Measurements from ENCODE around the gene RSRC1.
A peak's percentile ranks its signal among the peaks of the same experiment; 100 is the strongest.
"Not testable (repeated sequence)": the region's sequence is repeated elsewhere in the genome, so short reads cannot be mapped to it uniquely, and the experiment has no call there.

RSRC1 gene

DNA sequence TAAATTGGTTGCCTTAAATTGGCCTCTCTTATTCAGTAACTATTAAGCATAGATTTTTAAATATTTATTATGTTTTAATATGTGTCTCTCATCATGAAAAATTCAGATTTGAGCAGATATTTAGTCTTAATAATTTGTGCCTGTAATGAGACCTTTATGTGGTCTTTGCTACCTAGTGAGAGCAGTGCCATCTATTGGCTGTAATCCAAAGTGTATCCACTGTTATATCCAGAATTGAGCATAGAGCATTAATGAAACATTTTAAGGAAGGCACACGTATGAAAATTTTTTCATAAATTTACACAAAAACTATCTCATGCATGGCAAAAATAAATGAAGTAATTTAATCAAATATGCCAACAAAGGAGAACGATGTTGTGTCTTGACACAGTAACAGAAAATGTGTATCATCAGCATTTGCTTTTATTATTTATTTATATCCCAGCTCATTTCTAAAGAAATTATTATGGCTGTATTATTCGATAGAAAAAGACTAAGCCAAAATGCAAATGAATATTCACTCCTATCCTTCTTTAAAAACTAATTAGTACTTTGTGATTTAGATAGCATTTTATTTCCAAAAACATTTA, 203.5 kb downstream of the RSRC1 start:
- peak; percentile 27 for DNase-seq (ENCODE audit: low read depth, low spot score)

DNA sequence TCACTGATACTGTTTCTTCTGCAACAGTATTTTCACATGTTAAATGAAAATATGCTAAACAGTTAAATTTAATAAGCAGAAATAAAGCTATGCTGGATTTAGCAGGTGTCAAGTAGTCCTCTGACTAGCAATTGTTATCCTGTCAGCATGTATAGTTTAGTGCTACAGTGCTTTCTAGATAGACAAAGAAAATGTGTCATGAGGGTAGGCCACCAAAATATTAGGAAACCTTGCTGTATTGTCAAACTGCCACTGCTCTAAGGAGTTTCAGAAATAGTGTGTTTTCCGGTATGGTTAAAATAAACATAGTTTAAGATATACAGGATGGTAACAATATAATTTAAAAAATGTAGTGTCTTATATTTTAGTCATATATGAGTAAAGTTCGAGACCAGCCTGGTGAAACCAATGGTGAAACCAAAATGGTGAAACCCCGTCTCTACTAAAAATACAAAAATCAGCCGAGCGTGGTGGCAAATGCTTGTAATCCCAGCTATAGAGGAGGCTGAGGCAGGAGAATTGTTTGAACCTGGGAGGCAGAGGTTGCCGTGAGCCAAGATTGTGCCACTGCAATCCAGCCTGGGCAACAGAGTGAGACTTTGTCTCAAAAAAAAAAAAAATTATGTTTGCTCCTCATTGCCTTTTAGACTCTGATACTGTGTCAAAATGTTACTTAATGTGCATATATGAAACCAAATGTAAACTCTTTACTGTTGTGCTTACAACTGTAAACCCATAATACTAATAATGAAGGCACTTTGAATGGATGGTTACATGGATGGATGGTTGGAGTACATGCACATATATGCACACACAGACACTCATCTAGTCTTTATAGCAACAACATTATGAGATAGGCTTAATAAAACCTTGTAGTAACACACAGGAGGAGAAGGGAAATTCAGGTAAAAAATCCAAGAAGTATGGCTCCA, 204.8 kb downstream of the RSRC1 start:
- DNase-seq (ENCODE audit: low read depth, low spot score): no peak

GRCh38 chr3:158329696-158330441, 220.0 kb downstream of the RSRC1 start:
- DNase-seq (ENCODE audit: low read depth, low spot score): peak; percentile 18

DNA sequence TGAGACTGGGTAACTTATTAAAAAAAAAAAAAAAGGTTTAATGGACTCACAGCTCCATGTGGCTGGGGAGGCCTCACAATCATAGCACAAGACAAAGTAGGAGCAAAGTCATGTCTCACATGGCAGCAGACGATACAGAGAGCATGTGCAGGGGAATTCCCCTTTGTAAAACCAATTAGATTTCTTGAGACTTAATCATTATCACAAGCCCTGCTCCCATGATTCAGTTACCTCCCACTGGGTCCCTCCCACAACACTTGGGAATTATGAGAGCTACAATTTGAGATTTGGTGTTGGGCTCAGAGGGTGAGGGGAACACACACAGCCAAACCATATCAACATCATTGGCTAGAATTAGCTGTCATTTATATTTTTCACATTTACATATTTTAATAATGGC, 221.0 kb downstream of the RSRC1 start:
- DNase-seq (ENCODE audit: low read depth, low spot score): peak; percentile 21

DNA sequence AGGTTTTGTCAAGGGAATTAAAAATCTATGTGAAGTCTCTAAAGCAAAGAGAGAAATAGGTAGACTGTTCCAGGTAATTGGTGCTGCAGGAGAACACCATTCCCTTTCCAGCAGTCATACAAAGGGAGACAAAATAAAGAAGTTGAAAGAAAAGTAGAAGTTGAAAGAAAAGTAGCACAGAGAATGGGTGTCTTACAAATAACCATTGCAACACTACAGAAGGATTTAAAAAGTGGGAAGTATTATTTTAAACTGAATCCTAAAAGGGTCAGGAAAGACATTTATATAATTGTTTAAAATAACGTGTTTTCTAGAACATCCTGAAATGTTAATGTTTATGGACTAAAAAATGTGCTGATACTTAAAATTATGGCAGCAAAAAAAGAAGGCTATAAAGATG, 223.8 kb downstream of the RSRC1 start:
- DNase-seq (ENCODE audit: low read depth, low spot score): no peak

DNA sequence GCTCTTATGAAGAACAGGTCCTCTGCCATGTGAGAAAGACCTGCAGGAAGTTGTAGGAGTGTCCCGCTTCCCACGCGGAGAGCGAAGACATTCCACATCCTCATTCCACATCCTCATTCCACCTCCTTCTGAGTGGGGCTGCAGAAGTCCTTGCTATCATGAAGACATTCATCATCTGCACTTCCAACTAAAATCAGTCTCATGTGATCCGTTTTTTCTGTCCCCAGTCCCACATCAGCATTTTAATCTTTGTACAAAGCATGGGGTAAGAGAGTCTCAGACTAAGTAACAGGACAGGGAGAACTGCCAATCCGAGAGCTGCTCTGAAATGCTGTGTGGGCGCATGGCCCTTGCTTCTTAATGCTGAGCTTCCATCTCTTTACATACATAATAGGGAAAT, 227.2 kb downstream of the RSRC1 start:
- no peak for DNase-seq (ENCODE audit: low read depth, low spot score)

- no peak for DNase-seq (ENCODE audit: low read depth, low spot score)
Measured at GRCh38 chr3:158339638-158340037, 229.7 kb downstream of the RSRC1 start.

GRCh38 chr3:158340951-158341350, 231.1 kb downstream of the RSRC1 start:
- DNase-seq (ENCODE audit: low read depth, low spot score): not testable (repeated sequence)

- DNase-seq (ENCODE audit: low read depth, low spot score): peak; percentile 72
Measured at GRCh38 chr3:158347966-158348365, 238.1 kb downstream of the RSRC1 start.

- no peak for DNase-seq (ENCODE audit: low read depth, low spot score)
Measured at GRCh38 chr3:158350971-158351370, 241.1 kb downstream of the RSRC1 start.

DNA sequence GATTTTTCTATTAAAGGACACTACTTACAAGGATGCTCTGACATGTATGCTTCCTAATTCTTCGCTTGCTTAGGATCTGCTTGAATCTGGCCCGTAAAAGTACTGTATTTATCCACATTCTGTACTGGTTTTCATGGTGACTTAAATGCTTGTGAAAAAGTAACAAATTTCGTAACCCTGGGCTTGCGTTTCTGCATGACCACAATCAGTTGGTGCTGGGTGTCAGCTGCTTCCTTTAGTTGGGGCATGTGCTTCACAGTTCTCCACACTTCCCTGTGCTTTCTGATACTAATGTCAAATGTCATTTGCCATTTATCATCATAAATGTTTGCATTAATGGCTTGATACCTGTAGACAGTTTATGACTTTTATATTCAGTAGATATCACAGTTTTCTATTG, 242.7 kb downstream of the RSRC1 start:
- no peak for DNase-seq (ENCODE audit: low read depth, low spot score)

- DNase-seq (ENCODE audit: low read depth, low spot score): no peak
Measured at GRCh38 chr3:158354713-158355112, 244.8 kb downstream of the RSRC1 start.

DNA sequence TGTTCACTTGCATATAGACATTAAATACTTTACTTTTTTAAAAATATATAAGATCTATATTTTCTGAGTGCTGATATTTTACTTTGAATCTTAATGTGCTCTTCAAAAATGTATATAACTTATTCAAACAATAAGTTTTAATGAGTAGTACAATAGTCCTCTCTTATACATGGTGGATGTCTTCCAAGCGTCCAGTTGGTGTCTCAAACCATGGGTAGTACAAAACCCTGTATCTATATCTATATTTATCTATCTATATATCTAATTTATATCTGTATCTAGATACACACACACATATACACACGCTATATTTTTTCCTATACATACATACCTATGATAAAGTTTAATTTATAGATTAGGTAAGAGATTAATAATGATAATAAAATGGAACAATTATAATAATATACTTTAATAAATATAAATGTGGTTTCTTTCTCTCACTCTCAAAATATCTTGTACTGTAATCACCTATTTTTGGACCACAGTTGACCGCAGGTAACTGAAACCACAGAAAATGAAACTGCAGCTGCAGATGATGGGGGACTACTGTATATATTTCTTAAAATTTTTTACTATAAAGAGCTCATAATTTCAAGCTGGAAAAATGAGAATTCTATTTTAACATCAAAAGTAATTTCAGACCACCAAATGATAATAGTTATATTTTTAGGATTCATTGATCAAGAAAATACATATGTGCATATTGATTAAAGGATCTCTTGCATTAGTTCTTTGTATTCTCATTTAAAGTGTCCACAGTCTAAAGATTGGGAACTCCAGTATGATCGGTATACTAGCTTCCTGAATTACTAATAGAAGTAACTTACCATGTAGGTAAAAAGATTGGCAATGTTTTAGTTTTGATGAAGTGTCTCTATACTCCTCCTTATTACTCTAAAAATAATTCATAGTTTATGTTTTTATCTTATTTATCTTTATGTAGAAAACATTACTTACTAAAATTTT, 246.0 kb downstream of the RSRC1 start:
- no peak for DNase-seq (ENCODE audit: low read depth, low spot score)

DNA sequence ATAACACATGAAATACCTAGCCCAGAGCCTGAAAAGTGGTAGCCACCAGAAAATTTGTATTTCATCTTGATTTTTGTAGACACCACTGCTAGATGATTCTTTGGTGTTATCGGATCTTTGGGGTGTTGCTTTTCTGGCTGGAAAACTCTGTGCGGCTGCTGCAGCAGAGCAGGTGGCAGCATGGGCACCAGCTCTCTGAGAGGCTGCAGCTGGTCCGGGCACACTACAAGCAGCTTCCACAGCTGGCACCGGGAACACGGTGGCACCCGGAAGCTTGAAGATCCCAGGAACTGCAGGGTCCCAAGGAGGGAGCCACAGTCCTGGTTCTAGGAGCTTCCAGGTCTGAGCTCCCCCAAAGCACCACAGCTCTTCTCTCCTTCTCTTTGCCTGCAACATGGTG, 249.4 kb downstream of the RSRC1 start:
- DNase-seq (ENCODE audit: low read depth, low spot score): no peak

DNA sequence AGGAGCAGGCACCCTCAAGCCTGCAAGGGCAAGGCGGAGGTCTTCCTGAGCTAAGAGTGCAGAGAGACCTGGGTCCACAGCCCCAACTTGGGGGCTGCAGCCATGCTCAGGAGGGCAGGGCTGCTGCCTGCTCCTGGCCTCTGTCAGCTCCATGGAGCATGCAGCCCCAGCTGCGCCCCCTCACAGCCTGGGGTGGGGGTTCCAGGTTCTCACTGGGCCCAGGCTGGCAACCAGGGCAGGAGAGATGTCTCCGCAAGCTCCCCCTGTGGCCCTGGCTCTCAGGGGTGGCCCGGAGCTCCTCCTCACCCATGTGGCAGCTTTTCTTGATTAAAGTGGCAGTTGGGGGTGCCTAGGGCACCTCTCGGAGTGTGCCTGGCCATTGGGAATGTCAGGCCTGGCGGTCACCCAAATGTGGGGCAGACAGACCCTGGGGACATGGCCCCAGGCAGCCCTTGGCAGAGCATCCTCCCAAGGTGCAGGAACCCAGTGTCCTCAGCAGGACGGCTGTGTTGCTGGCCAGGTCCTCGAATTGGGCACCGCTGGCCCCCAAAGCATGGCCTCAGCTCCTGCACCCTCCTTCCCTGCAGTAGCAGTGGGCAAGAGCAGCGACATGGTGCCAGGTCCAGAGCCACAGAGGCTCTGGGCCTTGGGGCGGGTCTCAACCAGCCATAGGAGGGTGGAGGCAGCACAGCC, 251.0 kb downstream of the RSRC1 start:
- no peak for DNase-seq (ENCODE audit: low read depth, low spot score)

GRCh38 chr3:158368271-158368670, 258.4 kb downstream of the RSRC1 start:
- DNase-seq (ENCODE audit: low read depth, low spot score): no peak

DNA sequence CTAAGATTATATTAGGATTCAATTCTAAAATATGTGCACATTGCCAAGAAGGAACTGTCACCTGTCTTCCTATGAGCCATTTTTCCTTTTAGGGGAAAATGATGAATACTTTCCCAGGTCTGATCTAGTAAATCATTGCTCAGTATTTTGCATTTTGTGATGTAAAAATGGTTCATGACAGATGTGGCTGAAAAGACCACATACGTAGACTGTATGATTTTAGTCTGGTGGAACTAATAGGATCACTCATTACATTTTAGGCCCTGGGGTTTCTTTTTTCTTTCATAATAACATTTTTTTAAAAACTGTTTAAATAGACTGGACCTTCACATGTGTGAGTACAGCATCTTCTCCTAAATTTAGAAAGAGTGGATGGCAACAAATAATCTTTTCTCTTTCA, 259.4 kb downstream of the RSRC1 start:
- DNase-seq (ENCODE audit: low read depth, low spot score): no peak

GRCh38 chr3:158379517-158379916, 269.6 kb downstream of the RSRC1 start:
- DNase-seq (ENCODE audit: low read depth, low spot score): no peak

DNA sequence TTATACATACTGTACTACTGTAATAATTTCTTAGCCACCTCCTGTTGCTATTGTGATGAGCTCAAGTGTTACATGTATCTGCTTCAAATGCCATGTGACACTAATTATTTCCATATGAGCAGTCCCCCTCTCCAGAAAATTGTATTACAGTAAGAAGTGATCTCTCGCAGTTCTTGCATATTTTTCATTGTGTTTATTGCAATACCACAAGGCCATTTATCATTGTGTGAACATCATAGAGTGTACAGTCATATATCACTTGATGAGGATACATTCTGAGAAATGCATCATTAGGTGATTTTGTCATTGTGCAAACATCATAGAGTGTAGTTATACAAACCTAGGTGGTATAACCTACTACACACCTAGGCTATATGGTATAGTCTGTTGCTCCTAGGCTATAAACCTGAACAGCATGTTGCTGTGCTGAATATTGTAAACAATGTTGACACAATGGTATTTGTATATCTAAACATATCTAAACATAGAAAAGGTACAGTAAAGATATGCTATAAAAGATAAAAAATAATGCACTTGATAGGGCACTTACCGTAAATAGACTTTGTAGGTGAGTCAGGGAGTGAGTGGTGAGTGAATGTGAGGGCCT, 271.5 kb downstream of the RSRC1 start:
- DNase-seq (ENCODE audit: low read depth, low spot score): no peak

GRCh38 chr3:158382479-158382878, 272.6 kb downstream of the RSRC1 start:
- DNase-seq (ENCODE audit: low read depth, low spot score): no peak

Data from astrocyte of the hippocampus (primary cell).